ENCODE results near the gene SLC2A4RG.

DNA sequence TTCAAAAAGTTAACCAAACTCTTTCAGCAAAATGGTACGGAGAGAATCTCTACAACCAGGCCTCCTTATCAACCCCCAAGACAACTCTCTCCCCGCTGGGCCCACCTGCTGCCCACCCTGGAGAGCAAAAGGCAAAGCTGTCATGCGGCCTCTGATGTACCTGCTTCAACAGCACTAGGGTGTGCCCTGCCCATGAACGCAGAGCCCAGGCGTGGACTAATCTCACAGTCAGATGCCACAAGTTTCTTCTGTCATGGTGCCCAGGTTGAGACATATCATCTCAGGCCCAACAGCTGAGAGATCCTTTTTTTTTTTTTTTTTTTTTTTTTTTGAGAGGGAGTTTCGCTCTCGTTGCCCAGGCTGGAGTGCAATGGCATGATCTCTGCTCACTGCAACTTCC lies 26.3 kb downstream of the SLC2A4RG start:
- TF ChIP-seq POLR2AphosphoS5 (IDR thresholded peaks at IDR 0.05; ENCODE audit: insufficient read depth, low read depth, low read length), result no peak
- TF ChIP-seq, protein P1, sequence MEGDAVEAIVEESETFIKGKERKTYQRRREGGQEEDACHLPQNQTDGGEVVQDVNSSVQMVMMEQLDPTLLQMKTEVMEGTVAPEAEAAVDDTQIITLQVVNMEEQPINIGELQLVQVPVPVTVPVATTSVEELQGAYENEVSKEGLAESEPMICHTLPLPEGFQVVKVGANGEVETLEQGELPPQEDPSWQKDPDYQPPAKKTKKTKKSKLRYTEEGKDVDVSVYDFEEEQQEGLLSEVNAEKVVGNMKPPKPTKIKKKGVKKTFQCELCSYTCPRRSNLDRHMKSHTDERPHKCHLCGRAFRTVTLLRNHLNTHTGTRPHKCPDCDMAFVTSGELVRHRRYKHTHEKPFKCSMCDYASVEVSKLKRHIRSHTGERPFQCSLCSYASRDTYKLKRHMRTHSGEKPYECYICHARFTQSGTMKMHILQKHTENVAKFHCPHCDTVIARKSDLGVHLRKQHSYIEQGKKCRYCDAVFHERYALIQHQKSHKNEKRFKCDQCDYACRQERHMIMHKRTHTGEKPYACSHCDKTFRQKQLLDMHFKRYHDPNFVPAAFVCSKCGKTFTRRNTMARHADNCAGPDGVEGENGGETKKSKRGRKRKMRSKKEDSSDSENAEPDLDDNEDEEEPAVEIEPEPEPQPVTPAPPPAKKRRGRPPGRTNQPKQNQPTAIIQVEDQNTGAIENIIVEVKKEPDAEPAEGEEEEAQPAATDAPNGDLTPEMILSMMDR (IDR thresholded peaks at IDR 0.05; ENCODE audit: extremely low read depth in 1 of 2, insufficient read depth in 1 of 2, low read depth in 1 of 2, low read length in 2 of 2), result no peak
- no peak for TF ChIP-seq POLR2A (IDR thresholded peaks at IDR 0.05; ENCODE audit: low read depth, low read length)
- TF ChIP-seq, protein P2, sequence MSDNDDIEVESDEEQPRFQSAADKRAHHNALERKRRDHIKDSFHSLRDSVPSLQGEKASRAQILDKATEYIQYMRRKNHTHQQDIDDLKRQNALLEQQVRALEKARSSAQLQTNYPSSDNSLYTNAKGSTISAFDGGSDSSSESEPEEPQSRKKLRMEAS (IDR thresholded peaks at IDR 0.05; ENCODE audit: insufficient read depth, insufficient read length), result no peak
- TF ChIP-seq EZH2 (IDR thresholded peaks at IDR 0.05; ENCODE audit: borderline replicate concordance, low read depth, low read length, severe bottlenecking), result no peak
- TF ChIP-seq MYC (IDR thresholded peaks at IDR 0.05; ENCODE audit: low read depth, low read length), result no peak
